ENCODE data around the gene KCNJ14.

KCNJ14 gene

GRCh38 chr19:48455908-48456562 lies 661 bp downstream of the KCNJ14 start:
- no peak for DNase-seq
- Histone ChIP-seq H3K14ac (ENCODE audit: low read length) (no peak overlapping the region), H3K27me3 (ENCODE audit: insufficient read depth, low read length) (no peaks in the 10 kb centered on the region), H3K18ac (ENCODE audit: low read length) (no peak overlapping the region), H3K23ac (ENCODE audit: low read length) (no peak overlapping the region), H3K79me1 (ENCODE audit: low read length) (no peaks in the 10 kb centered on the region), H3K4me1 (ENCODE audit: control insufficient read depth in 1 of 2, insufficient read depth in 2 of 2, low read length in 2 of 2) (no peaks in the 10 kb centered on the region), H2BK5ac (ENCODE audit: low read depth, low read length, poor library complexity) (no peak overlapping the region), H4K12ac (ENCODE audit: low read depth, low read length) (no peak overlapping the region), H2AFZ (ENCODE audit: insufficient read depth, low read length, poor library complexity) (no peak overlapping the region), H4K8ac (ENCODE audit: low read depth, low read length) (no peak overlapping the region), H3K4me3 (ENCODE audit: low read depth, low read length) (no peak overlapping the region), H3K27ac (ENCODE audit: low read depth, low read length) (no peak overlapping the region), H3K9ac (ENCODE audit: low read length) (no peak overlapping the region), H3K36me3 (ENCODE audit: control insufficient read depth in 1 of 2, insufficient read depth in 2 of 2, low read length in 2 of 2) (peaks cover 50 to 51% of the 10 kb centered on the region in 2 experiments), H3K4me2 (ENCODE audit: low read length) (no peak overlapping the region), H3K79me2 (ENCODE audit: control insufficient read depth, insufficient read depth, low read length, poor library complexity) (no peaks in the 10 kb centered on the region), H3K9me3 (ENCODE audit: insufficient read depth, low read depth, low read length) (peaks cover 2% of the 10 kb centered on the region), H3K4ac (ENCODE audit: low read depth, low read length) (no peak overlapping the region), H2BK12ac (ENCODE audit: low read length) (no peak overlapping the region), H2BK120ac (ENCODE audit: insufficient read depth, low read length, poor library complexity) (no peak overlapping the region), H4K91ac (ENCODE audit: low read depth, low read length) (no peak overlapping the region), H2AK5ac (ENCODE audit: low read length) (no peak overlapping the region)
- WGBS (ENCODE audit: extremely low coverage, insufficient coverage, insufficient read length) = no CpG with 5 or more reads among the region's 11 CpGs

- Histone ChIP-seq H4K91ac (ENCODE audit: low read depth, low read length) (no peak overlapping the region), H2AK5ac (ENCODE audit: low read length) (no peak overlapping the region), H3K36me3 (ENCODE audit: control insufficient read depth in 1 of 2, insufficient read depth in 2 of 2, low read length in 2 of 2) (peaks cover 42 to 44% of the 10 kb centered on the region in 2 experiments), H3K4ac (ENCODE audit: low read depth, low read length) (no peak overlapping the region), H3K4me1 (ENCODE audit: control insufficient read depth in 1 of 2, insufficient read depth in 2 of 2, low read length in 2 of 2) (peaks cover 0 to 2% of the 10 kb centered on the region in 2 experiments), H3K23ac (ENCODE audit: low read length) (no peak overlapping the region), H4K12ac (ENCODE audit: low read depth, low read length) (no peak overlapping the region), H3K18ac (ENCODE audit: low read length) (no peak overlapping the region), H3K79me1 (ENCODE audit: low read length) (no peaks in the 10 kb centered on the region), H3K27me3 (ENCODE audit: insufficient read depth, low read length) (no peaks in the 10 kb centered on the region), H3K4me2 (ENCODE audit: low read length) (no peak overlapping the region), H2BK120ac (ENCODE audit: insufficient read depth, low read length, poor library complexity) (no peak overlapping the region), H3K9ac (ENCODE audit: low read length) (no peak overlapping the region), H3K9me3 (ENCODE audit: insufficient read depth, low read depth, low read length) (peaks cover 2% of the 10 kb centered on the region), H3K4me3 (ENCODE audit: low read depth, low read length) (no peak overlapping the region), H3K14ac (ENCODE audit: low read length) (no peak overlapping the region), H2BK12ac (ENCODE audit: low read length) (no peak overlapping the region), H3K79me2 (ENCODE audit: control insufficient read depth, insufficient read depth, low read length, poor library complexity) (no peaks in the 10 kb centered on the region), H3K27ac (ENCODE audit: low read depth, low read length) (no peak overlapping the region), H2BK5ac (ENCODE audit: low read depth, low read length, poor library complexity) (no peak overlapping the region), H4K8ac (ENCODE audit: low read depth, low read length) (no peak overlapping the region), H2AFZ (ENCODE audit: insufficient read depth, low read length, poor library complexity) (no peak overlapping the region)
- no peak for DNase-seq
- WGBS (ENCODE audit: extremely low coverage, insufficient coverage, insufficient read length) = no CpG with 5 or more reads among the region's 4 CpGs
These were observed 1.5 kb downstream of the KCNJ14 start for GRCh38 chr19:48456864-48457263.

- Histone ChIP-seq H3K27me3 (ENCODE audit: insufficient read depth, low read length) (no peaks in the 10 kb centered on the region), H2AK5ac (ENCODE audit: low read length) (no peak overlapping the region), H3K79me1 (ENCODE audit: low read length) (no peaks in the 10 kb centered on the region), H4K8ac (ENCODE audit: low read depth, low read length) (no peak overlapping the region), H2BK5ac (ENCODE audit: low read depth, low read length, poor library complexity) (no peak overlapping the region), H3K9ac (ENCODE audit: low read length) (no peak overlapping the region), H3K9me3 (ENCODE audit: insufficient read depth, low read depth, low read length) (peaks cover 2% of the 10 kb centered on the region), H3K4me3 (ENCODE audit: low read depth, low read length) (no peak overlapping the region), H2BK120ac (ENCODE audit: insufficient read depth, low read length, poor library complexity) (no peak overlapping the region), H3K79me2 (ENCODE audit: control insufficient read depth, insufficient read depth, low read length, poor library complexity) (no peaks in the 10 kb centered on the region), H4K91ac (ENCODE audit: low read depth, low read length) (no peak overlapping the region), H3K36me3 (ENCODE audit: control insufficient read depth in 1 of 2, insufficient read depth in 2 of 2, low read length in 2 of 2) (peaks cover 40 to 41% of the 10 kb centered on the region in 2 experiments), H3K14ac (ENCODE audit: low read length) (no peak overlapping the region), H3K27ac (ENCODE audit: low read depth, low read length) (no peak overlapping the region), H4K12ac (ENCODE audit: low read depth, low read length) (no peak overlapping the region), H3K4me2 (ENCODE audit: low read length) (no peak overlapping the region), H2BK12ac (ENCODE audit: low read length) (no peak overlapping the region), H3K4ac (ENCODE audit: low read depth, low read length) (no peak overlapping the region), H3K4me1 (ENCODE audit: control insufficient read depth in 1 of 2, insufficient read depth in 2 of 2, low read length in 2 of 2) (peaks cover 0 to 2% of the 10 kb centered on the region in 2 experiments), H3K18ac (ENCODE audit: low read length) (no peak overlapping the region), H2AFZ (ENCODE audit: insufficient read depth, low read length, poor library complexity) (no peak overlapping the region), H3K23ac (ENCODE audit: low read length) (no peak overlapping the region)
- no CpG with 5 or more reads among the region's 2 CpGs for WGBS (ENCODE audit: extremely low coverage, insufficient coverage, insufficient read length)
- DNase-seq = no peak
These were observed 2.6 kb downstream of the KCNJ14 start for GRCh38 chr19:48458016-48458415.

- Histone ChIP-seq H3K27ac (ENCODE audit: low read depth, low read length) (no peak overlapping the region), H3K9me3 (ENCODE audit: insufficient read depth, low read depth, low read length) (peaks cover 4% of the 10 kb centered on the region), H3K14ac (ENCODE audit: low read length) (no peak overlapping the region), H3K4me1 (ENCODE audit: control insufficient read depth in 1 of 2, insufficient read depth in 2 of 2, low read length in 2 of 2) (peaks cover 0 to 2% of the 10 kb centered on the region in 2 experiments), H3K9ac (ENCODE audit: low read length) (no peak overlapping the region), H3K4ac (ENCODE audit: low read depth, low read length) (no peak overlapping the region), H2AFZ (ENCODE audit: insufficient read depth, low read length, poor library complexity) (no peak overlapping the region), H4K91ac (ENCODE audit: low read depth, low read length) (no peak overlapping the region), H3K27me3 (ENCODE audit: insufficient read depth, low read length) (no peaks in the 10 kb centered on the region), H3K18ac (ENCODE audit: low read length) (no peak overlapping the region), H2AK5ac (ENCODE audit: low read length) (no peak overlapping the region), H4K8ac (ENCODE audit: low read depth, low read length) (no peak overlapping the region), H3K79me2 (ENCODE audit: control insufficient read depth, insufficient read depth, low read length, poor library complexity) (no peaks in the 10 kb centered on the region), H4K12ac (ENCODE audit: low read depth, low read length) (no peak overlapping the region), H3K36me3 (ENCODE audit: control insufficient read depth in 1 of 2, insufficient read depth in 2 of 2, low read length in 2 of 2) (peaks cover 9 to 17% of the 10 kb centered on the region in 2 experiments), H3K4me3 (ENCODE audit: low read depth, low read length) (no peak overlapping the region), H2BK12ac (ENCODE audit: low read length) (no peak overlapping the region), H3K79me1 (ENCODE audit: low read length) (no peaks in the 10 kb centered on the region), H3K23ac (ENCODE audit: low read length) (no peak overlapping the region), H3K4me2 (ENCODE audit: low read length) (no peak overlapping the region), H2BK120ac (ENCODE audit: insufficient read depth, low read length, poor library complexity) (no peak overlapping the region), H2BK5ac (ENCODE audit: low read depth, low read length, poor library complexity) (no peak overlapping the region)
- no CpG with 5 or more reads among the region's 36 CpGs for WGBS (ENCODE audit: extremely low coverage, insufficient coverage, insufficient read length)
- DNase-seq = no peak
These were observed 6.2 kb downstream of the KCNJ14 start for GRCh38 chr19:48461651-48461981.

Measured in trophoblast cell (in vitro differentiated cells and primary cell).